HEK293 (cell line): Measurements from ENCODE around the gene ARID1A.

Experiments used
- GFI1B ChIP-seq: fragments of 450-650 bp; formaldehyde crosslinking; IDR thresholded peaks from 2 replicates; pipeline ENCODE4 v1.5.1; 2016; ENCODE audit warnings: missing biosample characterization, missing genetic modification characterization
- GLIS2 ChIP-seq: fragments of 450-650 bp; formaldehyde crosslinking; IDR thresholded peaks from 2 replicates; pipeline ENCODE4 v1.5.1; 2016; ENCODE audit warnings: missing biosample characterization, missing genetic modification characterization
- KLF9 ChIP-seq: fragments of 450-650 bp; formaldehyde crosslinking; IDR thresholded peaks from 2 replicates; pipeline ENCODE4 v1.5.1; 2016; ENCODE audit warnings: missing biosample characterization, missing genetic modification characterization, low read depth
- MZF1 ChIP-seq: fragments of 450-650 bp; formaldehyde crosslinking; IDR thresholded peaks from 2 replicates; pipeline ENCODE4 v1.5.1; 2017; ENCODE audit warnings: missing biosample characterization, missing genetic modification characterization, borderline replicate concordance
- OSR2 ChIP-seq: fragments of 450-650 bp; formaldehyde crosslinking; IDR thresholded peaks from 2 replicates; pipeline ENCODE4 v1.5.1; 2016; ENCODE audit warnings: missing biosample characterization, missing genetic modification characterization
- PRDM1 ChIP-seq: fragments of 450-650 bp; formaldehyde crosslinking; IDR thresholded peaks from 2 replicates; pipeline ENCODE4; 2016; ENCODE audit warnings: missing biosample characterization, missing genetic modification characterization
- REPIN1 ChIP-seq: fragments of 450-650 bp; formaldehyde crosslinking; IDR thresholded peaks from 2 replicates; pipeline ENCODE4 v1.5.1; 2017; ENCODE audit warnings: missing biosample characterization, missing genetic modification characterization, low read depth
- SP2 ChIP-seq: fragments of 450-650 bp; formaldehyde crosslinking; IDR thresholded peaks from 2 replicates; pipeline ENCODE4 v1.5.1; 2016; ENCODE audit warnings: missing biosample characterization, missing genetic modification characterization
- SP7 ChIP-seq: fragments of 450-650 bp; formaldehyde crosslinking; IDR thresholded peaks from 2 replicates; pipeline ENCODE4 v1.5.1; 2016; ENCODE audit warnings: missing biosample characterization, missing genetic modification characterization
- TCF7L2 ChIP-seq: IDR thresholded peaks from 2 replicates; pipeline ENCODE4 v1.6.1; 2011; ENCODE audit warnings: low read depth, mild to moderate bottlenecking, inconsistent platforms, low read length, moderate library complexity, borderline replicate concordance
- ZBTB20 ChIP-seq: fragments of 450-650 bp; formaldehyde crosslinking; IDR thresholded peaks from 2 replicates; pipeline ENCODE4 v1.5.1; 2016; ENCODE audit warnings: missing biosample characterization, missing genetic modification characterization
- ZNF223 ChIP-seq: fragments of 450-650 bp; formaldehyde crosslinking; IDR thresholded peaks from 2 replicates; pipeline ENCODE4 v1.5.1; 2016; ENCODE audit warnings: missing biosample characterization, missing genetic modification characterization
- ZNF341 ChIP-seq: fragments of 450-650 bp; formaldehyde crosslinking; IDR thresholded peaks from 2 replicates; pipeline ENCODE4; 2016; ENCODE audit warnings: low read depth, missing biosample characterization, missing genetic modification characterization
- ZNF366 ChIP-seq: fragments of 450-650 bp; formaldehyde crosslinking; conservative IDR thresholded peaks from 2 replicates; pipeline ENCODE4 v1.5.1; 2016; ENCODE audit warnings: missing biosample characterization, missing genetic modification characterization
- ZNF391 ChIP-seq: fragments of 450-650 bp; formaldehyde crosslinking; IDR thresholded peaks from 2 replicates; pipeline ENCODE4 v1.5.1; 2016; ENCODE audit warnings: low read depth, missing biosample characterization, missing genetic modification characterization, borderline replicate concordance
- ZNF394 ChIP-seq: fragments of 450-650 bp; formaldehyde crosslinking; IDR thresholded peaks from 2 replicates; pipeline ENCODE4 v1.5.1; 2016; ENCODE audit warnings: missing biosample characterization, missing genetic modification characterization, mild to moderate bottlenecking, moderate library complexity, borderline replicate concordance
- ZNF529 ChIP-seq: fragments of 450-650 bp; formaldehyde crosslinking; IDR thresholded peaks from 2 replicates; pipeline ENCODE4 v1.5.1; 2017; ENCODE audit warnings: missing genetic modification characterization, missing biosample characterization; ENCODE audit not compliant: insufficient replicate concordance
- ZNF549 ChIP-seq: fragments of 450-650 bp; IDR thresholded peaks from 2 replicates; pipeline ENCODE4 v1.5.1; 2018; ENCODE audit warnings: missing biosample characterization, missing genetic modification characterization, mild to moderate bottlenecking, inconsistent platforms, moderate library complexity
- ZNF621 ChIP-seq: fragments of 450-650 bp; formaldehyde crosslinking; IDR thresholded peaks from 2 replicates; pipeline ENCODE4 v1.5.1; 2017; ENCODE audit warnings: missing biosample characterization, missing genetic modification characterization
- ZNF654 ChIP-seq: fragments of 450-650 bp; formaldehyde crosslinking; IDR thresholded peaks from 2 replicates; pipeline ENCODE4 v1.5.1; 2016; ENCODE audit warnings: low read depth, missing biosample characterization, missing genetic modification characterization
- ZNF660 ChIP-seq: fragments of 450-650 bp; IDR thresholded peaks from 2 replicates; pipeline ENCODE4 v1.5.1; 2018; ENCODE audit warnings: missing biosample characterization, mild to moderate bottlenecking, missing genetic modification characterization
- ZNF701 ChIP-seq: fragments of 450-650 bp; formaldehyde crosslinking; IDR thresholded peaks from 2 replicates; pipeline ENCODE4 v1.5.1; 2016; ENCODE audit warnings: missing biosample characterization, missing genetic modification characterization
- ZNF785 ChIP-seq: fragments of 450-650 bp; formaldehyde crosslinking; IDR thresholded peaks from 2 replicates; pipeline ENCODE4 v1.5.1; 2016; ENCODE audit warnings: missing biosample characterization, missing genetic modification characterization
- ZNF843 ChIP-seq: fragments of 450-650 bp; formaldehyde crosslinking; IDR thresholded peaks from 2 replicates; pipeline ENCODE4 v1.5.1; 2016; ENCODE audit warnings: missing biosample characterization, missing genetic modification characterization
- TF ChIP-seq, protein P1 (sequence below): fragments of 450-650 bp; formaldehyde crosslinking; IDR thresholded peaks from 2 replicates; pipeline ENCODE4 v1.5.1; 2016; ENCODE audit warnings: missing biosample characterization, missing genetic modification characterization
- TF ChIP-seq, protein P2 (sequence below): fragments of 450-650 bp; formaldehyde crosslinking; IDR thresholded peaks from 2 replicates; pipeline ENCODE4 v1.5.1; 2016; ENCODE audit warnings: missing biosample characterization, missing genetic modification characterization
- TF ChIP-seq, protein P3 (sequence below): fragments of 450-650 bp; formaldehyde crosslinking; IDR thresholded peaks from 2 replicates; pipeline ENCODE4 v1.5.1; 2016; ENCODE audit warnings: missing biosample characterization, missing genetic modification characterization
- TF ChIP-seq, protein P4 (sequence below): fragments of 450-650 bp; formaldehyde crosslinking; IDR thresholded peaks from 2 replicates; pipeline ENCODE4 v1.5.1; 2016; ENCODE audit warnings: missing biosample characterization, missing genetic modification characterization
- TF ChIP-seq, protein P5 (sequence below): IDR thresholded peaks from 2 replicates; pipeline ENCODE4 v1.6.1; 2011; ENCODE audit warnings: mild to moderate bottlenecking, low read depth, low read length, borderline replicate concordance
- TF ChIP-seq, protein P6 (sequence below): fragments of 450-650 bp; formaldehyde crosslinking; IDR thresholded peaks from 2 replicates; pipeline ENCODE4 v1.5.1; 2016; ENCODE audit warnings: missing biosample characterization, missing genetic modification characterization
- TF ChIP-seq, protein P7 (sequence below): fragments of 450-650 bp; formaldehyde crosslinking; IDR thresholded peaks from 2 replicates; pipeline ENCODE4 v1.5.1; 2016; ENCODE audit warnings: missing biosample characterization, missing genetic modification characterization

The ARID1A gene

DNA sequence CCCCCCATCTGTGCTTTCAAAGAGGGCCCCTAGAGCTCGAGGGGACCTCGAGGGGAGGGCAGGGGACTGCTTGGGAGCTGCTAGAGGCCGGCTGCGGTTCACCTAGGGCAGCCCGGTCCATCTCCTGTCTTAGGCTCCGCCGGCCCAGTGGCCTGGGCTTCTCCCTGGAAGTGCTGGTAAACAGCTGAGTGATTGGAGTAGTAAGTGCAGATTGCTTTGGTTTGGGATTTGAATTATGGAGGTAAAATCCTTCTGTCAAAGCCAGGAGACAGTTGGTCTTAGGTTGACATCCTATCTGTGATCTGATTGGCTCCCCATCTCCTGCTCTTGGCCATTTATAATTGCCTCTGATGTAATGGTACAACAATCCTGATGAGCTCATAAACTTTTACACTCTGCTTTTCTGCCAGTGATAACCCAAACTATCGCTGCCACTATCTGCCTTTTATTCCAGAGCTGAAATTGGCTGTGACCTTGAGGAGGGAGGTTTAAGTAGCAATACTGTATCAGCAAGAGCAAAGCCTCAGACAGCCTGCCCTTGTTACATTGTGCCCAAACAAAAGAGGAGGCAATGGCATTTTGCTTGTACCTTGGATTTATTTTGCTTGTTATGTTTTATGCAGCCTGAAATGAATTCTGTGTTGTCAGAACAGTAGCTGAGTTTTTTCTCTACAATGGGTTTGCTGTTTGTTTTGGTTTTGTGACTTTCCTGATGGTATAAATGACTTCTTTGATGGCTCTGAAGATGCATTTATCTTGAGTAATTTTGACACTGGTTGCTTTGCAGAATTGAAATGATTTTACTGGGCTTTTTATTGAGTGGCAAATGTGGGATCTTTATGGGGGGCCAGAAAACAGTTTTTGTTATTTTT, 2.4 kb downstream of the ARID1A start (continued):
- TF ChIP-seq, protein P1, sequence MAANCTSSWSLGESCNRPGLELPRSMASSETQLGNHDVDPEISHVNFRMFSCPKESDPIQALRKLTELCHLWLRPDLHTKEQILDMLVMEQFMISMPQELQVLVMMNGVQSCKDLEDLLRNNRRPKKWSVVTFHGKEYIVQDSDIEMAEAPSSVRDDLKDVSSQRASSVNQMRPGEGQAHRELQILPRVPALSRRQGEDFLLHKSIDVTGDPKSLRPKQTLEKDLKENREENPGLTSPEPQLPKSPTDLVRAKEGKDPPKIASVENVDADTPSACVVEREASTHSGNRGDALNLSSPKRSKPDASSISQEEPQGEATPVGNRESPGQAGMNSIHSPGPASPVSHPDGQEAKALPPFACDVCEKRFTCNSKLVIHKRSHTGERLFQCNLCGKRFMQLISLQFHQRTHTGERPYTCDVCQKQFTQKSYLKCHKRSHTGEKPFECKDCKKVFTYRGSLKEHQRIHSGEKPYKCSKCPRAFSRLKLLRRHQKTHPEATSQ, result no peak
- TF ChIP-seq SP7, result peak; percentile 94
- no peak for TF ChIP-seq ZNF529 (tag by site-specific recombination)
- TF ChIP-seq ZNF549 (tag by site-specific recombination), result no peak
- no peak for TF ChIP-seq KLF9
- TF ChIP-seq ZNF394, result peak; percentile 88
- TF ChIP-seq, protein P2, sequence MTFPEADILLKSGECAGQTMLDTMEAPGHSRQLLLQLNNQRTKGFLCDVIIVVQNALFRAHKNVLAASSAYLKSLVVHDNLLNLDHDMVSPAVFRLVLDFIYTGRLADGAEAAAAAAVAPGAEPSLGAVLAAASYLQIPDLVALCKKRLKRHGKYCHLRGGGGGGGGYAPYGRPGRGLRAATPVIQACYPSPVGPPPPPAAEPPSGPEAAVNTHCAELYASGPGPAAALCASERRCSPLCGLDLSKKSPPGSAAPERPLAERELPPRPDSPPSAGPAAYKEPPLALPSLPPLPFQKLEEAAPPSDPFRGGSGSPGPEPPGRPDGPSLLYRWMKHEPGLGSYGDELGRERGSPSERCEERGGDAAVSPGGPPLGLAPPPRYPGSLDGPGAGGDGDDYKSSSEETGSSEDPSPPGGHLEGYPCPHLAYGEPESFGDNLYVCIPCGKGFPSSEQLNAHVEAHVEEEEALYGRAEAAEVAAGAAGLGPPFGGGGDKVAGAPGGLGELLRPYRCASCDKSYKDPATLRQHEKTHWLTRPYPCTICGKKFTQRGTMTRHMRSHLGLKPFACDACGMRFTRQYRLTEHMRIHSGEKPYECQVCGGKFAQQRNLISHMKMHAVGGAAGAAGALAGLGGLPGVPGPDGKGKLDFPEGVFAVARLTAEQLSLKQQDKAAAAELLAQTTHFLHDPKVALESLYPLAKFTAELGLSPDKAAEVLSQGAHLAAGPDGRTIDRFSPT (tag by site-specific recombination), result peak; percentile 97
- peak; percentile 94 for TF ChIP-seq GFI1B (tag by site-specific recombination)
- no peak for TF ChIP-seq ZNF654 (tag by site-specific recombination)
- TF ChIP-seq, protein P3, sequence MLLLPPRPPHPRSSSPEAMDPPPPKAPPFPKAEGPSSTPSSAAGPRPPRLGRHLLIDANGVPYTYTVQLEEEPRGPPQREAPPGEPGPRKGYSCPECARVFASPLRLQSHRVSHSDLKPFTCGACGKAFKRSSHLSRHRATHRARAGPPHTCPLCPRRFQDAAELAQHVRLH (tag by site-specific recombination), result peak; percentile 76; the same call in 1 of the 2 replicates
- no peak for TF ChIP-seq REPIN1
- no peak for TF ChIP-seq ZNF621 (tag by site-specific recombination)
- peak; percentile 98 for TF ChIP-seq PRDM1 (tag by site-specific recombination)
- TF ChIP-seq, protein P4, sequence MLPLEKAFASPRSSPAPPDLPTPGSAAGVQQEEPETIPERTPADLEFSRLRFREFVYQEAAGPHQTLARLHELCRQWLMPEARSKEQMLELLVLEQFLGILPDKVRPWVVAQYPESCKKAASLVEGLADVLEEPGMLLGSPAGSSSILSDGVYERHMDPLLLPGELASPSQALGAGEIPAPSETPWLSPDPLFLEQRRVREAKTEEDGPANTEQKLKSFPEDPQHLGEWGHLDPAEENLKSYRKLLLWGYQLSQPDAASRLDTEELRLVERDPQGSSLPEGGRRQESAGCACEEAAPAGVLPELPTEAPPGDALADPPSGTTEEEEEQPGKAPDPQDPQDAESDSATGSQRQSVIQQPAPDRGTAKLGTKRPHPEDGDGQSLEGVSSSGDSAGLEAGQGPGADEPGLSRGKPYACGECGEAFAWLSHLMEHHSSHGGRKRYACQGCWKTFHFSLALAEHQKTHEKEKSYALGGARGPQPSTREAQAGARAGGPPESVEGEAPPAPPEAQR, result no peak
- TF ChIP-seq, protein P5, sequence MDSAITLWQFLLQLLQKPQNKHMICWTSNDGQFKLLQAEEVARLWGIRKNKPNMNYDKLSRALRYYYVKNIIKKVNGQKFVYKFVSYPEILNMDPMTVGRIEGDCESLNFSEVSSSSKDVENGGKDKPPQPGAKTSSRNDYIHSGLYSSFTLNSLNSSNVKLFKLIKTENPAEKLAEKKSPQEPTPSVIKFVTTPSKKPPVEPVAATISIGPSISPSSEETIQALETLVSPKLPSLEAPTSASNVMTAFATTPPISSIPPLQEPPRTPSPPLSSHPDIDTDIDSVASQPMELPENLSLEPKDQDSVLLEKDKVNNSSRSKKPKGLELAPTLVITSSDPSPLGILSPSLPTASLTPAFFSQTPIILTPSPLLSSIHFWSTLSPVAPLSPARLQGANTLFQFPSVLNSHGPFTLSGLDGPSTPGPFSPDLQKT, result no peak
- peak; percentile 83 for TF ChIP-seq ZNF341 (tag by site-specific recombination)
- peak; percentile 66 for TF ChIP-seq ZBTB20 (tag by site-specific recombination)
- no peak for TF ChIP-seq ZNF785 (tag by site-specific recombination)
- no peak for TF ChIP-seq TCF7L2
- peak; percentile 99 for TF ChIP-seq ZNF660 (tag by site-specific recombination)
- TF ChIP-seq ZNF701 (tag by site-specific recombination), result no peak
- peak; percentile 31; the same call in 1 of the 2 replicates for TF ChIP-seq MZF1
- TF ChIP-seq OSR2 (tag by site-specific recombination), result peak; percentile 79
- TF ChIP-seq SP2 (tag by site-specific recombination), result peak; percentile 81
- peak; percentile 91 for TF ChIP-seq ZNF843 (tag by site-specific recombination)
- TF ChIP-seq ZNF391 (tag by site-specific recombination), result peak; percentile 34; the same call in 1 of the 2 replicates
- peak; percentile 100 for TF ChIP-seq ZNF366
- TF ChIP-seq ZNF223, result no peak
- TF ChIP-seq, protein P6, sequence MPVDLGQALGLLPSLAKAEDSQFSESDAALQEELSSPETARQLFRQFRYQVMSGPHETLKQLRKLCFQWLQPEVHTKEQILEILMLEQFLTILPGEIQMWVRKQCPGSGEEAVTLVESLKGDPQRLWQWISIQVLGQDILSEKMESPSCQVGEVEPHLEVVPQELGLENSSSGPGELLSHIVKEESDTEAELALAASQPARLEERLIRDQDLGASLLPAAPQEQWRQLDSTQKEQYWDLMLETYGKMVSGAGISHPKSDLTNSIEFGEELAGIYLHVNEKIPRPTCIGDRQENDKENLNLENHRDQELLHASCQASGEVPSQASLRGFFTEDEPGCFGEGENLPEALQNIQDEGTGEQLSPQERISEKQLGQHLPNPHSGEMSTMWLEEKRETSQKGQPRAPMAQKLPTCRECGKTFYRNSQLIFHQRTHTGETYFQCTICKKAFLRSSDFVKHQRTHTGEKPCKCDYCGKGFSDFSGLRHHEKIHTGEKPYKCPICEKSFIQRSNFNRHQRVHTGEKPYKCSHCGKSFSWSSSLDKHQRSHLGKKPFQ (tag by site-specific recombination), result no peak; the same call in 1 of the 2 replicates
- TF ChIP-seq, protein P7, sequence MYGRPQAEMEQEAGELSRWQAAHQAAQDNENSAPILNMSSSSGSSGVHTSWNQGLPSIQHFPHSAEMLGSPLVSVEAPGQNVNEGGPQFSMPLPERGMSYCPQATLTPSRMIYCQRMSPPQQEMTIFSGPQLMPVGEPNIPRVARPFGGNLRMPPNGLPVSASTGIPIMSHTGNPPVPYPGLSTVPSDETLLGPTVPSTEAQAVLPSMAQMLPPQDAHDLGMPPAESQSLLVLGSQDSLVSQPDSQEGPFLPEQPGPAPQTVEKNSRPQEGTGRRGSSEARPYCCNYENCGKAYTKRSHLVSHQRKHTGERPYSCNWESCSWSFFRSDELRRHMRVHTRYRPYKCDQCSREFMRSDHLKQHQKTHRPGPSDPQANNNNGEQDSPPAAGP (tag by site-specific recombination), result peak; percentile 85
- TF ChIP-seq GLIS2 (tag by site-specific recombination), result peak; percentile 77
